Measurements from ENCODE around the gene KLHL24. TPM values are rescaled to one million over a fixed set of nuclear protein-coding genes. Genes with fewer than 3 reads are reported as not detected.
"Not testable (repeated sequence)": the region's sequence is repeated elsewhere in the genome, so short reads cannot be mapped to it uniquely, and the experiment has no call there.

Gene KLHL24
- total RNA-seq, 1 experiment from 2014 or later = 7.4 TPM

DNA sequence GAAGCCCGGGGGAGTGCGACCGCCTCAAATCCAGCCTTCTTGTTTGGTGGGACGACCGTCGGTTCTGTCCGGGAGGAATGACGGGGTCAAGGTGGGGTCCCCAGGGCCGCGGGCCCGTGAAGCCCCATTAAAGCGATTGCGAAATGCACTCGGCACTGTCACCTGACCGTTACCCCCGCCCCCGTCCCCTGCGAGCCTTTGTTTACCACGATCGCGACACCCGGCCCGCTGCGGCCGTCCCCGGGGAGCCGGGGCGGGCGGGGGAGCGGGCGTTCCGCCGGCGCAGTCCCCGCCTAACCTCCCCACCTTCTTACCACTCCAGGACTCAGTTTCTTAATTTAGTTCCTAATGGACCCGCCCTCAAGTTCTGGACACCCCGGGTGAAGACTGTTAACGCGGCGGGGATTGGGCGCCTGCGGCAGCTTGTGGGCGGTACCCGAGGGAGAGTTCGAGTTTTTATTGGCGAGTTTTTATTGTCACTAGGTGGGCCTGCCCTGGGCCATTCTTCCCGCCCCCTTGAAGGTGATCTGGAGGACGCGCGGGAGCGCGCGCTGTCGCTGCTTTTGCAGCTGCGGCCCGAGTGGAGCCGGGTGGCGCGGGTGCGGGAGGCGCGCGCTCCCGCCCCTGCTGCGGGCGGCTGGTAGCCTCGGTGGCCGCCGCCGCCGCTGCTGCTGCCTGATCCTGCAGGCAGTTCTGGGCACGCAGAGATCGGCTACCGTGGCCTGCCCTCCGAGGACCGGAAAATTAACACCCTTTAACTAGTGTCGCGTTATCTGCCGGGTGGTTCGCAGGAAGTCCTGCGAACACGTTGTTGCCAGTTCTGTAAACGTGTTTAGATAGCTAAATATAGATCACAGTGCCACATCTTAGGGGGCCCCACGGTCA lies 1.0 kb downstream of the KLHL24 start:
- BruUV-seq (replicated peaks) = no TSS peak
- Histone ChIP-seq H3K4me1 (ENCODE audit: insufficient read depth, low read length) (peaks cover 25% of the 10 kb centered on the region), H3K4me3 (ENCODE audit: low read length) (peak overlapping the region; percentile 75), H3K27me3 (ENCODE audit: low read length) (no peaks in the 10 kb centered on the region), H3K36me3 (ENCODE audit: low read depth, low read length) (no peaks in the 10 kb centered on the region), H3K27ac (ENCODE audit: low read length) (peak overlapping the region; percentile 10), H3K9me3 (ENCODE audit: low read length) (no peaks in the 10 kb centered on the region), H3K4me2 (ENCODE audit: low read length) (peak overlapping the region; percentile 87), H4K20me1 (ENCODE audit: low read length) (no peaks in the 10 kb centered on the region), H3K9ac (ENCODE audit: low read length) (peak overlapping the region; percentile 61), H3K79me2 (ENCODE audit: low read length) (peaks cover 8% of the 10 kb centered on the region), H2AFZ (ENCODE audit: low read length) (peak overlapping the region; percentile 96), H3K9me2 (replicated peaks; ENCODE audit: low read length) (no peaks in the 10 kb centered on the region), H3F3A (ENCODE audit: low read length, unreplicated experiment) (no peaks in the 10 kb centered on the region)
- intact Hi-C loops (cut with micrococcal nuclease) = loop anchor here (2.0 to 10.0 kb wide), 3 partner anchors 28 to 172 kb away; no protein-coding TSS in a partner anchor
- ATAC-seq = peak; percentile 77
- DNase-seq = peak; percentile 98
- CTCF ChIA-PET = interaction anchor here (0.6 kb wide), 1 partner anchor 161 kb away, joined by 3 read pairs; no protein-coding TSS in a partner anchor
- POLR2A ChIA-PET (ENCODE audit: unreplicated experiment) = interaction anchor here (1.1 kb wide), 1 partner anchor 61 kb away, joined by 5 read pairs; the partner anchor contains the start of gene YEATS2
- TF ChIP-seq EZH2phosphoT487 (IDR thresholded peaks at IDR 0.05; ENCODE audit: borderline replicate concordance, low read length) (no peak), EZH2 (IDR thresholded peaks at IDR 0.05; ENCODE audit: low read length, unreplicated experiment) (no peak)
- TF ChIP-seq, protein P1, sequence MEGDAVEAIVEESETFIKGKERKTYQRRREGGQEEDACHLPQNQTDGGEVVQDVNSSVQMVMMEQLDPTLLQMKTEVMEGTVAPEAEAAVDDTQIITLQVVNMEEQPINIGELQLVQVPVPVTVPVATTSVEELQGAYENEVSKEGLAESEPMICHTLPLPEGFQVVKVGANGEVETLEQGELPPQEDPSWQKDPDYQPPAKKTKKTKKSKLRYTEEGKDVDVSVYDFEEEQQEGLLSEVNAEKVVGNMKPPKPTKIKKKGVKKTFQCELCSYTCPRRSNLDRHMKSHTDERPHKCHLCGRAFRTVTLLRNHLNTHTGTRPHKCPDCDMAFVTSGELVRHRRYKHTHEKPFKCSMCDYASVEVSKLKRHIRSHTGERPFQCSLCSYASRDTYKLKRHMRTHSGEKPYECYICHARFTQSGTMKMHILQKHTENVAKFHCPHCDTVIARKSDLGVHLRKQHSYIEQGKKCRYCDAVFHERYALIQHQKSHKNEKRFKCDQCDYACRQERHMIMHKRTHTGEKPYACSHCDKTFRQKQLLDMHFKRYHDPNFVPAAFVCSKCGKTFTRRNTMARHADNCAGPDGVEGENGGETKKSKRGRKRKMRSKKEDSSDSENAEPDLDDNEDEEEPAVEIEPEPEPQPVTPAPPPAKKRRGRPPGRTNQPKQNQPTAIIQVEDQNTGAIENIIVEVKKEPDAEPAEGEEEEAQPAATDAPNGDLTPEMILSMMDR (conservative IDR thresholded peaks at IDR 0.05; ENCODE audit: low read depth, low read length) = no peak

GRCh38 chr3:183637106-183637486 lies 1.7 kb downstream of the KLHL24 start:
- H3K4me1 ChIP-seq (ENCODE audit: insufficient read depth, low read length) = peaks cover 25% of the 10 kb centered on the region
- no peaks in the 10 kb centered on the region for H3K36me3 ChIP-seq (ENCODE audit: low read depth, low read length)
- no peak for TF ChIP-seq EZH2phosphoT487 (IDR thresholded peaks at IDR 0.05; ENCODE audit: borderline replicate concordance, low read length)
- no peak for TF ChIP-seq EZH2 (IDR thresholded peaks at IDR 0.05; ENCODE audit: low read length, unreplicated experiment)
- TF ChIP-seq, protein P1 (conservative IDR thresholded peaks at IDR 0.05; ENCODE audit: low read depth, low read length) = no peak
- H3K9ac ChIP-seq (ENCODE audit: low read length) = peak overlapping the region; percentile 61
- peak overlapping the region; percentile 87 for H3K4me2 ChIP-seq (ENCODE audit: low read length)
- H4K20me1 ChIP-seq (ENCODE audit: low read length) = no peaks in the 10 kb centered on the region
- DNase-seq (peak; percentile 7), ATAC-seq (no peak)
- no peaks in the 10 kb centered on the region for H3K9me2 ChIP-seq (replicated peaks; ENCODE audit: low read length)
- ChIA-PET CTCF (interaction anchor here (0.6 kb wide), 1 partner anchor 162 kb away, joined by 3 read pairs; no protein-coding TSS in a partner anchor), POLR2A (ENCODE audit: unreplicated experiment) (interaction anchor here (1.1 kb wide), 1 partner anchor 60 kb away, joined by 5 read pairs; the partner anchor contains the start of gene YEATS2)
- peak overlapping the region; percentile 96 for H2AFZ ChIP-seq (ENCODE audit: low read length)
- H3K4me3 ChIP-seq (ENCODE audit: low read length) = peak overlapping the region; percentile 75
- no peaks in the 10 kb centered on the region for H3K27me3 ChIP-seq (ENCODE audit: low read length)
- H3F3A ChIP-seq (ENCODE audit: low read length, unreplicated experiment) = no peaks in the 10 kb centered on the region
- intact Hi-C loops (cut with micrococcal nuclease) = loop anchor here (2.0 to 10.0 kb wide), 3 partner anchors 28 to 172 kb away; no protein-coding TSS in a partner anchor
- peak overlapping the region; percentile 10 for H3K27ac ChIP-seq (ENCODE audit: low read length)
- BruUV-seq (replicated peaks) = no TSS peak
- peaks cover 8% of the 10 kb centered on the region for H3K79me2 ChIP-seq (ENCODE audit: low read length)
- H3K9me3 ChIP-seq (ENCODE audit: low read length) = no peaks in the 10 kb centered on the region

- H3K9me2 ChIP-seq (replicated peaks; ENCODE audit: low read length); H3F3A ChIP-seq (ENCODE audit: low read length, unreplicated experiment); CTCF ChIA-PET; H3K36me3 ChIP-seq (ENCODE audit: low read depth, low read length); H4K20me1 ChIP-seq (ENCODE audit: low read length); H3K27ac ChIP-seq (ENCODE audit: low read length); BruUV-seq (replicated peaks); ATAC-seq; H3K27me3 ChIP-seq (ENCODE audit: low read length); H3K79me2 ChIP-seq (ENCODE audit: low read length); H3K9me3 ChIP-seq (ENCODE audit: low read length); H3K9ac ChIP-seq (ENCODE audit: low read length); DNase-seq: not testable (repeated sequence)
- intact Hi-C loops (cut with micrococcal nuclease) = loop anchor here (2.0 to 10.0 kb wide), 3 partner anchors 27 to 173 kb away; no protein-coding TSS in a partner anchor
- POLR2A ChIA-PET (ENCODE audit: unreplicated experiment) = interaction anchor here (0.6 kb wide), 1 partner anchor 42 kb away, joined by 5 read pairs; no protein-coding TSS in a partner anchor
- peaks cover 25% of the 10 kb centered on the region for H3K4me1 ChIP-seq (ENCODE audit: insufficient read depth, low read length)
- peak overlapping the region; percentile 96 for H2AFZ ChIP-seq (ENCODE audit: low read length)
- H3K4me3 ChIP-seq (ENCODE audit: low read length) = peak overlapping the region; percentile 75
- H3K4me2 ChIP-seq (ENCODE audit: low read length) = peak overlapping the region; percentile 87
These were observed 2.2 kb downstream of the KLHL24 start for GRCh38 chr3:183637633-183638032.

Measured in PC-3 (cell line).